ENCODE data around the gene CPEB3.

GRCh38 chr10:92164036-92164696, 126.7 kb downstream of the CPEB3 start:
- TF ChIP-seq CTCF (IDR thresholded peaks at IDR 0.05) (no peak), EZH2phosphoT487 (IDR thresholded peaks at IDR 0.05) (no peak), EZH2 (IDR thresholded peaks at IDR 0.05) (no peak)

All from neural progenitor cell (in vitro differentiated cells).